ENCODE data around the gene CHID1.

Gene CHID1

GRCh38 chr11:823441-824291, 86.9 kb downstream of the CHID1 start:
- H3K36me3 ChIP-seq (ENCODE audit: control insufficient read depth, insufficient read depth, low read length): peaks cover 4% of the 10 kb centered on the region; the same call in 1 of the 2 replicates
- no peak overlapping the region for H3K4me3 ChIP-seq (replicated peaks; ENCODE audit: low read depth, low read length)
- no peak for DNase-seq (ENCODE audit: extremely low read depth, insufficient read length)
- H3K27me3 ChIP-seq (replicated peaks; ENCODE audit: control insufficient read depth, insufficient read depth, low read length): no peaks in the 10 kb centered on the region
- TF ChIP-seq, protein P1, sequence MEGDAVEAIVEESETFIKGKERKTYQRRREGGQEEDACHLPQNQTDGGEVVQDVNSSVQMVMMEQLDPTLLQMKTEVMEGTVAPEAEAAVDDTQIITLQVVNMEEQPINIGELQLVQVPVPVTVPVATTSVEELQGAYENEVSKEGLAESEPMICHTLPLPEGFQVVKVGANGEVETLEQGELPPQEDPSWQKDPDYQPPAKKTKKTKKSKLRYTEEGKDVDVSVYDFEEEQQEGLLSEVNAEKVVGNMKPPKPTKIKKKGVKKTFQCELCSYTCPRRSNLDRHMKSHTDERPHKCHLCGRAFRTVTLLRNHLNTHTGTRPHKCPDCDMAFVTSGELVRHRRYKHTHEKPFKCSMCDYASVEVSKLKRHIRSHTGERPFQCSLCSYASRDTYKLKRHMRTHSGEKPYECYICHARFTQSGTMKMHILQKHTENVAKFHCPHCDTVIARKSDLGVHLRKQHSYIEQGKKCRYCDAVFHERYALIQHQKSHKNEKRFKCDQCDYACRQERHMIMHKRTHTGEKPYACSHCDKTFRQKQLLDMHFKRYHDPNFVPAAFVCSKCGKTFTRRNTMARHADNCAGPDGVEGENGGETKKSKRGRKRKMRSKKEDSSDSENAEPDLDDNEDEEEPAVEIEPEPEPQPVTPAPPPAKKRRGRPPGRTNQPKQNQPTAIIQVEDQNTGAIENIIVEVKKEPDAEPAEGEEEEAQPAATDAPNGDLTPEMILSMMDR (IDR thresholded peaks at IDR 0.05; ENCODE audit: insufficient read depth, low read length, poor library complexity, severe bottlenecking): no peak

GRCh38 chr11:821512-822371, 88.9 kb downstream of the CHID1 start:
- DNase-seq (ENCODE audit: extremely low read depth, insufficient read length): no peak
- Histone ChIP-seq H3K36me3 (ENCODE audit: control insufficient read depth, insufficient read depth, low read length) (peaks cover 4% of the 10 kb centered on the region; the same call in 1 of the 2 replicates), H3K4me3 (replicated peaks; ENCODE audit: low read depth, low read length) (no peak overlapping the region), H3K27me3 (replicated peaks; ENCODE audit: control insufficient read depth, insufficient read depth, low read length) (no peaks in the 10 kb centered on the region)
- TF ChIP-seq, protein P1 (IDR thresholded peaks at IDR 0.05; ENCODE audit: insufficient read depth, low read length, poor library complexity, severe bottlenecking): no peak

GRCh38 chr11:820655-821511, 89.7 kb downstream of the CHID1 start:
- Histone ChIP-seq H3K27me3 (replicated peaks; ENCODE audit: control insufficient read depth, insufficient read depth, low read length) (no peaks in the 10 kb centered on the region), H3K36me3 (ENCODE audit: control insufficient read depth, insufficient read depth, low read length) (peaks cover 5% of the 10 kb centered on the region; the same call in 1 of the 2 replicates), H3K4me3 (replicated peaks; ENCODE audit: low read depth, low read length) (peak overlapping the region; percentile 82)
- DNase-seq (ENCODE audit: extremely low read depth, insufficient read length): no peak
- TF ChIP-seq, protein P1 (IDR thresholded peaks at IDR 0.05; ENCODE audit: insufficient read depth, low read length, poor library complexity, severe bottlenecking): no peak

GRCh38 chr11:819943-820649, 90.5 kb downstream of the CHID1 start:
- peak; percentile 87 for DNase-seq (ENCODE audit: extremely low read depth, insufficient read length)
- H3K36me3 ChIP-seq (ENCODE audit: control insufficient read depth, insufficient read depth, low read length): peaks cover 8% of the 10 kb centered on the region
- TF ChIP-seq, protein P1 (IDR thresholded peaks at IDR 0.05; ENCODE audit: insufficient read depth, low read length, poor library complexity, severe bottlenecking): no peak
- H3K27me3 ChIP-seq (replicated peaks; ENCODE audit: control insufficient read depth, insufficient read depth, low read length): no peaks in the 10 kb centered on the region
- peak overlapping the region; percentile 82 for H3K4me3 ChIP-seq (replicated peaks; ENCODE audit: low read depth, low read length)
